Measurements from ENCODE around the gene ASPRV1.

Gene ASPRV1

GRCh38 chr2:69939722-69940121 lies 21.7 kb downstream of the ASPRV1 start:
- no peak for DNase-seq (ENCODE audit: low spot score)

DNA sequence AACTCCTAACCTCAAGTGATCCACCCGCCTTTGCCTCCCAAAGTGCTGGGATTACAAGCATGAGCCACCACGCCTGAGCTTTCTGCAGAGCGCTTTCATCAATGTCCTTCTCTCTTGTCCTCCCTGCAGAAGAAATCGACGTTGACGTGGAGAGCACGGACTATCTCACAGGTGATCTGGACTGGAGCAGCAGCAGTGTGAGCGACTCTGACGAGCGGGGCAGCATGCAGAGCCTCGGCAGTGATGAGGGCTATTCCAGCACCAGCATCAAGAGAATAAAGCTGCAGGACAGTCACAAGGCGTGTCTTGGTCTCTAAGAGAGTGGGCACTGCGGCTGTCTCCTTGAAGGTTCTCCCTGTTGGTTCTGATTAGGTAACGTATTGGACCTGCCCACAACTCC lies 23.5 kb downstream of the ASPRV1 start:
- DNase-seq (ENCODE audit: low spot score), result no peak

- no peak for DNase-seq (ENCODE audit: low spot score)
These were observed 24.5 kb downstream of the ASPRV1 start for GRCh38 chr2:69936906-69937305.

DNA sequence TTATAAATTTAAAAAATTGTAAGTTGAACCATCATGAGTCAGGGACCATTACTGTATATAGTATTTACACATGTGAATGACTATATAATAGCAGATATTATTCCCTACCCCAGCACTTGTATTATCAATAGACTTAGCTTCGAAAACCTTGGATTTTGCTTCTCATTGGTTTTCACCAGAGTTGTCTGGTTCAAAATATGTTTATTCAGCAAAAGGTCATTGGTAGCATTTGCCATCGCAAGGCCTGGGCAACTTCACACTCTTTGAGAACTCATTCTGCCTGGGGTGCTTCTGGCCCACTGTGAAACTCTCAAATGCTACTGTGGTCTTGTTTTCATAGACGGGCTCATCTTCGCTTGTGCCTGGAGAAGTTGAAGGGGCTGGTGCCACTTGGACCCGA lies 26.4 kb downstream of the ASPRV1 start:
- DNase-seq (ENCODE audit: low spot score), result no peak

GRCh38 chr2:69934614-69934908 lies 26.9 kb downstream of the ASPRV1 start:
- DNase-seq (ENCODE audit: low spot score), result no peak

DNA sequence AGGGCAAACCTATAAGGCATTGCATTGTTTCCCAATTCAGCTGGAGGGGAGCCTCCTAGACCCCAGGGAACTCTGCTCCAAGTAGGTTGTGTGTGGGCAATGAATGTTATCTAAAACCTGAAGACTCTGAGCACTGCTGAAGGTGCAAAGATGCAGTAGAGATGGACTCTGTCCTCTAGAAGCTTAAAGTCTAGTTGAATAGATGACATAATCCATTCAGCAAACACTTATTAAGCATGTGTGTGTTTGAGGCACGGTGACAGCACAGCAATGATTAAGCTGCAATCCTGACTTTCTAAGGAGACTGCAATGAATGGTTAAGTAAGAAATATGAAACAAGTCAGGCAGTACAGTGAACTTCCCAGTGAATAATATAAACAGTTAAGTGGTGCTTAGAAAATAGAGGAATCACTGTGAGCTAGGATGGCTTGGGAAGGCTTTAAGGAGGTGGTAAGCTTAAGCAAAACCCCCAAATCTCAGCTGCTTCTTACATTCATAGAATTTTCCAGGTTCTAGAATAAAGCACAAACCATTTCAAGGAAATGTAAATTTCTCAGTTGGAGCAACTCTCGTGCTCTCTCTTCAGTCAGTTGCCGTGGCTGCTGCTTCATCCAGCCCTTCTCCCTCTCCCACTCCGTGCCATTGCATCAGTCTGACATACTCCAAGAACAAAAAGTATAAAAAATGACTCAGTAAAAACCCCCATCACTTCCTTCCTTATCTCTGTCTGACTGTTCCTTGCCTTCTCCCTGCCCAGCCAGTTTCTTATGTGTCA lies 27.4 kb downstream of the ASPRV1 start:
- DNase-seq (ENCODE audit: low spot score), result no peak

GRCh38 chr2:69933254-69933828 lies 28.1 kb downstream of the ASPRV1 start:
- DNase-seq (ENCODE audit: low spot score), result no peak

DNA sequence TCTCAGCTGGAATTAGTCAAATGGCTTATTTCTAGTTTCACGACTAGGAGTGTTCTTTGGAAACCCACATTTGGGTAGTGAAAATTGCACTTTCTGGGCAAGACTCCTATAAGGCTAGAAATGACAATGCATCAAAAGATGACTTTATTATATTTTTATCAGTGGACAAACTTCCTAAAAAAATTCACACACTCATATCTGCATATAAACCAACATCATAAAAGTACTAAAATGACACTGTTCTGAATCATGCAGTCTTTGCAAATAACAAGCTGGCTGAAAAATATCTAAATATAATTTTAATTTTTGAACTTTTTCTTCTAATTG lies 28.9 kb downstream of the ASPRV1 start:
- DNase-seq (ENCODE audit: low spot score), result no peak

- no peak for DNase-seq (ENCODE audit: low spot score)
These were observed 29.4 kb downstream of the ASPRV1 start for GRCh38 chr2:69931832-69932595.

DNA sequence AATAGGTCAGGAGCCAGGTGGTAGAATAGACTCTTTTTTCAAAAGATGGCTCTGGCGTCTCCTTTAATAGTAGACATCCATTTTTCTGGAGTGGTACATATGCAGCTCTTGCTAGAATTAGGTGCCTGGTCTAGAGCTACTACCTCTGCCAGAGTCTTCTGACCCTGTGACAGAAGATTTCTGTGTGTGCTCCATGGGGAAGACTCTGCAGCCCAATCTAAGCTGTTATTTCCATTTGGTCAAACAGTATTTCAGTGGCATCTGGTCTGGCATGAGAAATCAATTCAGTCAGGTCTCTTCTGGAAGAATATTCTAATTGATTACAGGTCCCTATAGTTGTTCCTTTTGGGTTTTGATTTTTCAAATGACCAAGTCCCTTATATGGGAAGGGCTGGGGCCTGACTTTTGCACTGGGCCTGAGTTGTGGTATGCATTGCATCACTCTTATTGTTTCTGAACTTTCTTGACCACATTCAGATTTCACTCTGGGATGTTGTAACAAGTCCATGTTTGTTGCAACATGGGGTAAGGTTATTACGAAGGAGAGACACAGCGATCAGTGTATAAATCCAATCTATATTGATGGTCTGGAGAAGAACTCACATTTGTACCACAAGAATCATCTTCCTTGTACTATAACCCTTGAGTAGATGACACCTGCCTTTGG lies 34.4 kb downstream of the ASPRV1 start:
- DNase-seq (ENCODE audit: low spot score), result no peak

DNA sequence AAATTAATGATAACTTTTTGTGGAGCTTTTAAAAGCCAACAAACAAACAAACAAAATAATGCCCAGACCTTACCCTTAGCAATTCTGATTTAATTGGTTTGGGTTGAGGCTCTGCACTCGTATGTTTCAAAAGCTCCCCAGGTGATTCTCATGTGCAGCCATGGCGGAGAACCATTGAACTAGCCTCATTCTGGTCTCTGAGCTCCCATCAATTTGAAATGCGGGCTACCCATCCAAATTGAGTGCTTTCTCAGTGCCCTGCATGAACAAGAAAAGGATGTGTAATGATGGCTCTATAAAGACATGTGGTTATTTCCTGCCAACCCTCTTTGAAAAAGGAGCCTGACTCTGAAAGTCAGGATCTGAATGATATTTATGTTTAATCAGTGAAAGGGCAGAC lies 38.3 kb downstream of the ASPRV1 start:
- DNase-seq (ENCODE audit: low spot score), result no peak

GRCh38 chr2:69918401-69918800 lies 43.0 kb downstream of the ASPRV1 start:
- DNase-seq (ENCODE audit: low spot score), result no peak

GRCh38 chr2:69917852-69918251 lies 43.6 kb downstream of the ASPRV1 start:
- no peak for DNase-seq (ENCODE audit: low spot score)

- DNase-seq (ENCODE audit: low spot score), result no peak
These were observed 45.3 kb downstream of the ASPRV1 start for GRCh38 chr2:69916106-69916505.

- peak; percentile 97 for DNase-seq (ENCODE audit: low spot score)
These were observed 46.2 kb downstream of the ASPRV1 start, which contains the start of gene MXD1 for GRCh38 chr2:69914950-69915945. TSS of gene MXD1 (plus strand) at chr2:69915109. CDS start at chr2:69915331, 222 bp downstream.

DNA sequence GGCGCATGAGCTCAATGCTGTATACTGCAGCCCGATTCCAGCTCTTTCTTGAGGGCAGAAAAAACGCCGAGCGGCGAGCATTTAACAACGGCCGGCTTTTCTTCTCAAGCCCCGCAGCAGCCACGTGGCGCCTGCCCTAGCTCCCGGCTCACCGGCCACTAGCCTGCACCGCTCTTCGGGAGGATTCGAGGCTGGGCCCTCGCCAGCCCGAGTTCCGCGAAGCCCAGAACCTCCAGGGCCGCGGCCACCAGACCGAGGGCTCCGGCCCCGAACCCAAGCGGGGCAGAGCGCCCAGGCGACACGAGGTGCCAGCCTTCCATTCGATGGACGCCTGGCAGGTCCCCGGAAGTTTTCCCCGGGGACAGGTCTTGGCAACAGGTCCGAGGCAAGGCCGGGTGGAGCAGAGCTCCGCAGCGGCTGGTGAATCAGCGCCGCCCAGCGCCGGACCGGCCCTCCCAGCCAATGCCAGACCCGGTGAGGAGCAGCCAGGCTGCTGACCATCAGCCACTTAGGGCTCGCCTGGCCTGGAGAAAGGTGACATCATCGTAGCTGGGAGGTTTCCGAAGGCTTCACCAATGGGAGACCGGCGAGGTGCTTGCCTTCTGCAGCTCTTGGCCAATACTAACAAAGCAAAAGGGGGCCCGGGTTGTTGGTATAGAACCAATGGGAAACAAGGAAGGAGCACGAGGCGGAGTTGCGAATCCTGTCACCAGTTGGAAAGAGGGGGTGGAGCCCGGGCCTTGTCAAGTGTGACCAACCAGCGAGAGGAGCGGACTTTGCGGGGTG lies 47.1 kb downstream of the ASPRV1 start:
- peak; percentile 24 for DNase-seq (ENCODE audit: low spot score)

DNA sequence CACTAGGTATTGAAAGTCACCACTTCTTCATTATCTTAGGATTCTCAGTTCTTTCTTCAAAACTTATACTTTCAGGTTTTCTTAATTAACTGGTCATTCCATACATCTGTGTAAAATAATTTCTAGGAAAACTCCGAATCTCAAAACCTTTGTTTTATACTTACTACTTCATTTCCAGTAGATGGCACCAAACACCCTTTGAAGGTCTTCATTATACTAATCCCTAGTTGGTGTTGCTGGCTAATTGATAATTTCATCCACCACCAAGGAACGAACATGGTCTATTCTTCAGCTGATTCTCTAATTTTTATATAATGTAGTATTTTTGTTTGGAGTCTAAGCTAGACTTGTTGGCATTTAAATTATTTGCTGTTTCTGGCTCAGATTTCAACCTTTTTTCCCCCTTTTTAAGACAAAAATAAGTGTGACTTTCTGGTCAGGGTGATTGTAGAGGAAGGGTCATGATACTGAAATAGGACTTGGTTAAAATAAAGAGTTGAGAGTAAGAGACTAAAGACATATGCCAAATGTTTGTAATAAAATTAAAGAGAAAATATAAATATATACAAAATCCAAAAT lies 49.4 kb downstream of the ASPRV1 start:
- peak; percentile 48 for DNase-seq (ENCODE audit: low spot score)
